Upper lobe of left lung (tissue), 4 donors: ENCODE data around the gene ARHGAP10.

Source experiments
- CTCF ChIP-seq, 6 experiments: fragments of 450-650 bp in 4 of 6; fragments of 200-600 bp in 2 of 6; sonication (generic) in 2 of 6; IDR thresholded peaks; one replicate each; pipeline ENCODE4 v1.5.1; 2016 to 2019; ENCODE audit warnings: antibody characterized with exemption in 6 of 6
- EP300 ChIP-seq, 4 donors: sonication (generic); formaldehyde crosslinking; IDR thresholded peaks; one replicate each; pipeline ENCODE4 v1.5.1; 2017; ENCODE audit warnings: antibody characterized with exemption in 4 of 4, control low read depth in 2 of 4
- POLR2A ChIP-seq, 4 donors: fragments of 450-650 bp; IDR thresholded peaks; one replicate each; pipeline ENCODE4 v1.5.1; 2016 to 2017; ENCODE audit warnings: antibody characterized with exemption in 4 of 4, mild to moderate bottlenecking in 2 of 4
- POLR2AphosphoS5 ChIP-seq, 2 donors: sonication (generic); formaldehyde crosslinking; IDR thresholded peaks; one replicate each; pipeline ENCODE4 v1.5.1; 2017; ENCODE audit warnings: antibody characterized with exemption in 2 of 2

- TF ChIP-seq EP300 (IDR thresholded peaks at IDR 0.05) (no peak), POLR2AphosphoS5 (IDR thresholded peaks at IDR 0.05) (no peak), CTCF (IDR thresholded peaks at IDR 0.05) (no peak), POLR2A (IDR thresholded peaks at IDR 0.05) (no peak)
These were observed 50.3 kb downstream of the ARHGAP10 start for GRCh38 chr4:147782087-147782781.
